Natural killer cell (primary cell): ENCODE measurements around the gene POLR1C. TPM values are rescaled to one million over a fixed set of nuclear protein-coding genes. Genes with fewer than 3 reads are reported as not detected.
"Not testable (repeated sequence)": the region's sequence is repeated elsewhere in the genome, so short reads cannot be mapped to it uniquely, and the experiment has no call there.

Source experiments
- ATAC-seq, 3 donors: fragments of 150-1000 bp in 2 of 3; fragments of 200-7000 bp in 1 of 3; cut with Tn5 transposase; 1 replicate in 1 of 3; 2 replicates in 2 of 3; pipeline ENCODE4 v1.10.0; 2021; ENCODE audit warnings: mild to moderate bottlenecking in 2 of 3, moderate library complexity in 2 of 3
- DNase-seq, 2 donors: peaks; one replicate each; pipeline versions ENCODE4 v3.0.0 to v3.0.0-alpha.2; 2013 to 2021; ENCODE audit warnings: mixed read lengths in 1 of 2
- H3K27ac ChIP-seq: one replicate; pipeline ENCODE4 v1.5.1; 2013; ENCODE audit warnings: mild to moderate bottlenecking, low read length
- H3K27me3 ChIP-seq: one replicate; pipeline ENCODE4 v1.6.1; 2013; ENCODE audit warnings: low read length; ENCODE audit not compliant: control insufficient read depth, insufficient read depth
- H3K36me3 ChIP-seq: one replicate; pipeline ENCODE4 v1.6.1; 2013; ENCODE audit warnings: low read length; ENCODE audit not compliant: control insufficient read depth, insufficient read depth
- H3K4me1 ChIP-seq: one replicate; pipeline ENCODE4 v1.6.1; 2013; ENCODE audit warnings: low read length; ENCODE audit not compliant: control insufficient read depth, insufficient read depth
- H3K4me3 ChIP-seq: one replicate; pipeline ENCODE4 v1.5.1; 2013; ENCODE audit warnings: low read length
- H3K9me3 ChIP-seq: one replicate; pipeline ENCODE4 v1.6.1; 2013; ENCODE audit warnings: low read length; ENCODE audit not compliant: control insufficient read depth, insufficient read depth
- H3K27ac Mint-ChIP-seq, 2 donors: one replicate each; pipeline ENCODE4 v1.8.0; 2022; ENCODE audit warnings: mild to moderate bottlenecking in 2 of 2, mixed read lengths in 2 of 2, moderate library complexity in 1 of 2
- H3K27me3 Mint-ChIP-seq, 2 donors: one replicate each; pipeline ENCODE4 v1.8.0; 2022; ENCODE audit warnings: low read depth in 2 of 2, mixed read lengths in 2 of 2
- H3K36me3 Mint-ChIP-seq: one replicate; pipeline ENCODE4 v1.8.0; 2022; ENCODE audit warnings: mixed read lengths
- H3K4me1 Mint-ChIP-seq, 2 donors: one replicate each; pipeline ENCODE4 v1.8.0; 2022; ENCODE audit warnings: mixed read lengths in 2 of 2
- H3K4me3 Mint-ChIP-seq: one replicate; pipeline ENCODE4 v1.8.0; 2022; ENCODE audit warnings: mild to moderate bottlenecking, moderate library complexity, mixed read lengths
- H3K9me3 Mint-ChIP-seq, 2 donors: one replicate each; pipeline ENCODE4 v1.8.0; 2022; ENCODE audit warnings: mixed read lengths in 2 of 2
- CTCF ChIP-seq: fragments of 200-600 bp; IDR thresholded peaks from one replicate; pipeline ENCODE4 v1.8.0; 2022; ENCODE audit warnings: antibody characterized with exemption
- WGBS: methylation state at CpG from one replicate; pipeline ENCODE4 v1.1.7; 2013; ENCODE audit warnings: missing lambda C conversion rate; ENCODE audit not compliant: insufficient coverage; 5-methylcytosine and 5-hydroxymethylcytosine counted together
- intact Hi-C: fragments of 100-400 bp; cut with micrococcal nuclease; formaldehyde crosslinking; loops from one replicate; pipeline ENCODE4 v1.14.2; 2022
- total RNA-seq, 4 donors: library from RNA; stranded (reverse); fragments of 120-200 nt in 1 of 4; gene quantifications; one replicate each; pipeline versions ENCODE4 v1.2.3 to v1.2.4, GENCODE V29; 2013 to 2022

POLR1C gene
- total RNA-seq, 3 donors from 2014 or later (not counting 1 experiment from before 2014, with no cell fraction given): 22.3 to 29.3 (median 25.8) TPM

GRCh38 chr6:43540507-43540906 lies 23.6 kb downstream of the POLR1C start:
- peaks cover 14% of the 10 kb centered on the region for H3K4me1 ChIP-seq
- Mint-ChIP-seq H3K4me1 (peaks cover 9 to 10% of the 10 kb centered on the region in 2 donors), H3K27me3 (no peaks in the 10 kb centered on the region), H3K4me3 (no peak overlapping the region), H3K27ac (no peak overlapping the region), H3K9me3 (no peaks in the 10 kb centered on the region), H3K36me3 (peaks cover 5% of the 10 kb centered on the region)
- H3K36me3 ChIP-seq: peaks cover 31% of the 10 kb centered on the region
- H3K9me3 ChIP-seq: no peaks in the 10 kb centered on the region
- no peak overlapping the region for H3K27ac ChIP-seq
- no peaks in the 10 kb centered on the region for H3K27me3 ChIP-seq
- H3K4me3 ChIP-seq: no peak overlapping the region
- ATAC-seq (no peak), DNase-seq (no peak)
- intact Hi-C loops: no loop called here
- WGBS: 98% methylated on average over 5 of the region's 5 CpGs
- TF ChIP-seq CTCF: no peak

GRCh38 chr6:43541774-43542471 lies 25.0 kb downstream of the POLR1C start:
- Histone ChIP-seq H3K4me1 (peaks cover 14% of the 10 kb centered on the region), H3K4me3 (no peak overlapping the region), H3K27ac (no peak overlapping the region), H3K36me3 (peaks cover 43% of the 10 kb centered on the region), H3K27me3 (no peaks in the 10 kb centered on the region), H3K9me3 (no peaks in the 10 kb centered on the region)
- DNase-seq (no peak), ATAC-seq (no peak)
- peaks cover 9 to 10% of the 10 kb centered on the region in 2 donors for H3K4me1 Mint-ChIP-seq
- intact Hi-C loops: no loop called here
- H3K4me3 Mint-ChIP-seq: no peak overlapping the region
- H3K9me3 Mint-ChIP-seq: no peaks in the 10 kb centered on the region
- H3K36me3 Mint-ChIP-seq: peaks cover 13% of the 10 kb centered on the region
- WGBS: 83% methylated on average over 3 of the region's 8 CpGs
- H3K27ac Mint-ChIP-seq: no peak overlapping the region
- H3K27me3 Mint-ChIP-seq: no peaks in the 10 kb centered on the region
- no peak for TF ChIP-seq CTCF

- DNase-seq (peak in 1 of 2 donors; percentile 21), ATAC-seq (peak; percentile 79 to 97 (median 89))
- Histone ChIP-seq H3K36me3 (peaks cover 58% of the 10 kb centered on the region), H3K27ac (peak overlapping the region; percentile 2), H3K4me3 (no peak overlapping the region), H3K4me1 (peaks cover 14% of the 10 kb centered on the region), H3K9me3 (no peaks in the 10 kb centered on the region), H3K27me3 (no peaks in the 10 kb centered on the region)
- 48% methylated on average over 4 of the region's 4 CpGs for WGBS
- Mint-ChIP-seq H3K4me3 (peak overlapping the region; percentile 52), H3K36me3 (peaks cover 26% of the 10 kb centered on the region), H3K4me1 (peaks cover 9 to 10% of the 10 kb centered on the region in 2 donors), H3K27ac (peak overlapping the region; percentile 13 to 61), H3K9me3 (no peaks in the 10 kb centered on the region), H3K27me3 (no peaks in the 10 kb centered on the region)
- no peak for TF ChIP-seq CTCF
- intact Hi-C loops: no loop called here
Observed at GRCh38 chr6:43544461-43544860, 27.6 kb downstream of the POLR1C start.

GRCh38 chr6:43547222-43547621 lies 30.3 kb downstream of the POLR1C start:
- no peaks in the 10 kb centered on the region for H3K9me3 Mint-ChIP-seq
- H3K4me3 Mint-ChIP-seq: no peak overlapping the region
- TF ChIP-seq CTCF: no peak
- Histone ChIP-seq H3K27me3 (no peaks in the 10 kb centered on the region), H3K4me1 (peaks cover 14% of the 10 kb centered on the region), H3K9me3 (no peaks in the 10 kb centered on the region), H3K4me3 (no peak overlapping the region), H3K27ac (peak overlapping the region; percentile 42), H3K36me3 (peaks cover 70% of the 10 kb centered on the region)
- peaks cover 9 to 10% of the 10 kb centered on the region in 2 donors for H3K4me1 Mint-ChIP-seq
- no peak overlapping the region for H3K27ac Mint-ChIP-seq
- H3K36me3 Mint-ChIP-seq: peaks cover 36% of the 10 kb centered on the region
- no peaks in the 10 kb centered on the region for H3K27me3 Mint-ChIP-seq
- DNase-seq (no peak), ATAC-seq (no peak)
- intact Hi-C loops: no loop called here
- 96% methylated on average over 2 of the region's 3 CpGs for WGBS

GRCh38 chr6:43557620-43558019 lies 40.7 kb downstream of the POLR1C start:
- WGBS: 100% methylated on average over 6 of the region's 7 CpGs
- H3K27ac ChIP-seq, H3K4me1 Mint-ChIP-seq, intact Hi-C loops, H3K9me3 Mint-ChIP-seq, H3K27me3 Mint-ChIP-seq, H3K9me3 ChIP-seq, H3K4me3 Mint-ChIP-seq, ATAC-seq, H3K27ac Mint-ChIP-seq, H3K4me3 ChIP-seq, H3K4me1 ChIP-seq, H3K27me3 ChIP-seq, DNase-seq: not testable (repeated sequence)
- H3K36me3 ChIP-seq: peaks cover 75% of the 10 kb centered on the region
- peaks cover 39% of the 10 kb centered on the region for H3K36me3 Mint-ChIP-seq
